Left ventricle myocardium inferior (tissue), 1 donor: ENCODE measurements around the gene C16orf54. TPM values are rescaled to one million over a fixed set of nuclear protein-coding genes. Genes with fewer than 3 reads are reported as not detected.

Experiments used
- DNase-seq: peaks from one replicate; pipeline ENCODE4 v3.0.0-alpha.2; 2020
- H3K27ac ChIP-seq: fragments of 200-600 bp; replicated peaks from 2 replicates; pipeline ENCODE4 v1.8.0; 2021
- H3K27me3 ChIP-seq: fragments of 200-600 bp; 2 replicates; pipeline ENCODE4 v1.8.0; 2021; ENCODE audit warnings: low read depth
- H3K36me3 ChIP-seq: fragments of 200-600 bp; 2 replicates; pipeline ENCODE4 v1.8.0; 2021
- H3K4me1 ChIP-seq: fragments of 200-600 bp; 2 replicates; pipeline ENCODE4 v1.8.0; 2021
- H3K4me3 ChIP-seq: fragments of 200-600 bp; 2 replicates; pipeline ENCODE4 v1.8.0; 2021; ENCODE audit warnings: mild to moderate bottlenecking, moderate library complexity
- H3K9me3 ChIP-seq: fragments of 200-600 bp; replicated peaks from 2 replicates; pipeline ENCODE4 v1.8.0; 2021
- CTCF ChIP-seq: fragments of 200-600 bp; IDR thresholded peaks from 2 replicates; pipeline ENCODE4 v1.8.0; 2021; ENCODE audit warnings: antibody characterized with exemption, mild to moderate bottlenecking, borderline replicate concordance
- intact Hi-C: fragments of 100-400 bp; cut with micrococcal nuclease; formaldehyde crosslinking; loops from one replicate; pipeline ENCODE4 v1.11.0; 2022
- total RNA-seq: library from RNA; stranded (reverse); fragmentation: NEBNext Ultra II Directional; extraction: Animal tissue kit (Norgen Biotek cat#: 25700); gene quantifications from one replicate; pipeline ENCODE4 v1.2.1, GENCODE V29; 2021
- donor health status: DM: no; HTN: yes; CAD: no; lungs with severe emphysema.

The C16orf54 gene
- total RNA-seq, 1 donor from 2014 or later = 0.63 TPM

DNA sequence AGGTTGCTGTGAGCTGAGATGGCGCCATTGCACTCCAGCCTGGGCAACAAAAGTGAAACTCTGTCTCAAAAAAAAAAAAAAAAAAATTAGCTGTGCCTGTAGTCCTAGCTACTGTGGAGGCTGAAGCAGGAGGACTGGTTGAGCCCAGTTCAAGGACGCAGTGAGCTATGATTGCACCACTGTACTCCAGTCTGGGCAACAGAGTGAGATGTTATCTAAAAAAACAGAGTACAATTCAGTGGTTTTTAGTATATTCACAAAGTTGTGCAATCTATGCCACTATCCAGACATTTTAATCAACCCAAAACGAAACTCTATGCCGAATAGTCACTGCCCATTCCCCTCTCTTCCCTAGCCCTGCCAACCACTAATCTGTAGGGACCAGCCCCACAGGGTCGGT lies 25.1 kb downstream of the C16orf54 start:
- intact Hi-C loops = no loop called here
- H3K4me1 ChIP-seq = no peaks in the 10 kb centered on the region
- H3K9me3 ChIP-seq = no peaks in the 10 kb centered on the region
- no peak overlapping the region for H3K27ac ChIP-seq
- DNase-seq = no peak
- TF ChIP-seq CTCF = no peak
- no peak overlapping the region for H3K4me3 ChIP-seq
- no peaks in the 10 kb centered on the region for H3K27me3 ChIP-seq
- H3K36me3 ChIP-seq = no peaks in the 10 kb centered on the region

DNA sequence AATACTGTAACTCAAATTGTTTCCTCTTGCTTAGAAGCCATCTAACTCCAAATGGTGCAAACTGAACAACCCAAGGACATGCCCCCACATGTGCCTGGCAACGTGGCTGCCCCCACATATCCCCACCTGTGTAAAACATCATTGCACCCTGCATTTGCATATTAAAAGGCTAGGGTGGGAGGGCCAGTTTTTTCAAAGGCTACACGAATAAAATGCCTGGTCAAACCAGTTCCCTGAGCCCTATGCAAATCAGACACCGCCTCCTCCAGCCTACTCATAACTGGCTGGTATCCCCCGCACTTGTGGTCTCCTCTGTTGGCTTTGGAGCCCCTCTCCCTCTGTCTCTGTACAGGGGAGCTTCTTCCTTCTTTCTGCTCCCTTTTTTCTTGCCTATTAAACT lies 26.7 kb downstream of the C16orf54 start:
- Histone ChIP-seq H3K27ac (no peak overlapping the region), H3K27me3 (no peaks in the 10 kb centered on the region), H3K4me1 (no peaks in the 10 kb centered on the region), H3K36me3 (no peaks in the 10 kb centered on the region), H3K9me3 (no peaks in the 10 kb centered on the region), H3K4me3 (no peak overlapping the region)
- DNase-seq = no peak
- intact Hi-C loops = no loop called here
- no peak for TF ChIP-seq CTCF

- no peak for DNase-seq
- H3K9me3 ChIP-seq = no peaks in the 10 kb centered on the region
- no peak overlapping the region for H3K4me3 ChIP-seq
- no peaks in the 10 kb centered on the region for H3K36me3 ChIP-seq
- H3K27me3 ChIP-seq = no peaks in the 10 kb centered on the region
- intact Hi-C loops = no loop called here
- H3K4me1 ChIP-seq = no peaks in the 10 kb centered on the region
- no peak overlapping the region for H3K27ac ChIP-seq
- TF ChIP-seq CTCF = no peak
Observed at GRCh38 chr16:29717113-29717512, 28.7 kb downstream of the C16orf54 start.

DNA sequence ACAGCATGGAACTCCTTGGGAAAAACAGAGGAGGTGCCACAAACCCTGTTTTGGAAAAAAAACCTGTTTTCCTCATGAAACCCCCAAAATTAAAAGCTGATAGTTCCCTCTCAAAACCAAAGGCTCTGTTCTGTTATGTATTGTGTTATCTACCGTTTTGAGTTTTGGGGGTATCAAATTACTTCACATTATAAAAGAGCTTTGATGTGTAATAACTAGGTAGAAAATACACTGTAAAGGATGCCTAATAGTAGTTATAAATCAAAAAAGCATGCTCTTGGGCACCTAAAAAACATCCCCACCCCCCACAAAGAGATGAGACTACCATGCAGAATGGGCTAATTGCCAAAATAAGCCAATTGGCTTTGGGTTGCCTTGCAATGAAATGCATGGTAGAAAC lies 30.8 kb downstream of the C16orf54 start:
- no peaks in the 10 kb centered on the region for H3K27me3 ChIP-seq
- H3K4me3 ChIP-seq = no peak overlapping the region
- intact Hi-C loops = no loop called here
- no peak for DNase-seq
- H3K27ac ChIP-seq = no peak overlapping the region
- peaks cover 3% of the 10 kb centered on the region for H3K4me1 ChIP-seq
- no peak for TF ChIP-seq CTCF
- no peaks in the 10 kb centered on the region for H3K9me3 ChIP-seq
- H3K36me3 ChIP-seq = no peaks in the 10 kb centered on the region

- Histone ChIP-seq H3K36me3 (no peaks in the 10 kb centered on the region), H3K27ac (no peak overlapping the region), H3K4me1 (peaks cover 3% of the 10 kb centered on the region), H3K9me3 (no peaks in the 10 kb centered on the region), H3K27me3 (no peaks in the 10 kb centered on the region), H3K4me3 (no peak overlapping the region)
- intact Hi-C loops = no loop called here
- no peak for TF ChIP-seq CTCF
- no peak for DNase-seq
Observed at GRCh38 chr16:29714396-29714795, 31.4 kb downstream of the C16orf54 start.

- no peak for DNase-seq
- Histone ChIP-seq H3K36me3 (no peaks in the 10 kb centered on the region), H3K4me1 (peaks cover 3% of the 10 kb centered on the region), H3K9me3 (no peaks in the 10 kb centered on the region), H3K27ac (no peak overlapping the region), H3K27me3 (no peaks in the 10 kb centered on the region), H3K4me3 (no peak overlapping the region)
- intact Hi-C loops = no loop called here
- TF ChIP-seq CTCF = no peak
Observed at GRCh38 chr16:29712809-29713208, 33.0 kb downstream of the C16orf54 start.
